GM23338 (cell line): ENCODE results near the gene SVIL.

Source experiments
- EZH2 ChIP-seq: fragments of 200-600 bp; sonication (generic); IDR thresholded peaks from one replicate; pipeline ENCODE4 v1.8.0; 2017; ENCODE audit warnings: antibody characterized with exemption, mild to moderate bottlenecking, low read depth; ENCODE audit not compliant: unreplicated experiment
- POLR2AphosphoS5 ChIP-seq: IDR thresholded peaks from 2 replicates; pipeline ENCODE4 v1.6.1; 2016; ENCODE audit warnings: antibody characterized with exemption, low read depth
- TF ChIP-seq, protein P1 (sequence below), 2 experiments: fragments of 200-600 bp in 1 of 2; sonication (generic) in 1 of 2; conservative IDR thresholded peaks; 2 replicates each; pipeline versions ENCODE4 v1.5.1 to v1.6.1; 2016 to 2017; ENCODE audit warnings: antibody characterized with exemption in 2 of 2, low read depth in 2 of 2, mild to moderate bottlenecking in 2 of 2, moderate library complexity in 1 of 2

DNA sequence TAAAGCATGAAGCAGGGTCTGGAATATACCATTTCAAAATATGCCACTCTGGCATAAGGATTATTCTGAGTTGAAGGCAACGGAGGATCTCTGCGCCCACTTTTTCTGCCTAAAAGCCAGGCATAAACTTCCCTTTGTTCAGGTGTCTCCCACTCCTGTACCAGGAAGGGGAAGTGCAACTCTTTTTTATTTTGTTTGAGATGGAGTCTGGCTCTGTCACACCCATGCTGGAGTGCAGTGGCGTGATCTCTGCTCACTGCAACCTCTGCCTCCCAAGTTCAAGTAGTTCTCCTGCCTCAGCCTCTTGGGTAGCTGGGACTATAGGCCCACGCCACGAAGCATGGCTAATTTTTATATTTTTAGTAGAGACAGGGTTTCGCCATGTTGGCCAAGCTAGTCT is 18.2 kb downstream of the SVIL start:
- TF ChIP-seq, protein P1, sequence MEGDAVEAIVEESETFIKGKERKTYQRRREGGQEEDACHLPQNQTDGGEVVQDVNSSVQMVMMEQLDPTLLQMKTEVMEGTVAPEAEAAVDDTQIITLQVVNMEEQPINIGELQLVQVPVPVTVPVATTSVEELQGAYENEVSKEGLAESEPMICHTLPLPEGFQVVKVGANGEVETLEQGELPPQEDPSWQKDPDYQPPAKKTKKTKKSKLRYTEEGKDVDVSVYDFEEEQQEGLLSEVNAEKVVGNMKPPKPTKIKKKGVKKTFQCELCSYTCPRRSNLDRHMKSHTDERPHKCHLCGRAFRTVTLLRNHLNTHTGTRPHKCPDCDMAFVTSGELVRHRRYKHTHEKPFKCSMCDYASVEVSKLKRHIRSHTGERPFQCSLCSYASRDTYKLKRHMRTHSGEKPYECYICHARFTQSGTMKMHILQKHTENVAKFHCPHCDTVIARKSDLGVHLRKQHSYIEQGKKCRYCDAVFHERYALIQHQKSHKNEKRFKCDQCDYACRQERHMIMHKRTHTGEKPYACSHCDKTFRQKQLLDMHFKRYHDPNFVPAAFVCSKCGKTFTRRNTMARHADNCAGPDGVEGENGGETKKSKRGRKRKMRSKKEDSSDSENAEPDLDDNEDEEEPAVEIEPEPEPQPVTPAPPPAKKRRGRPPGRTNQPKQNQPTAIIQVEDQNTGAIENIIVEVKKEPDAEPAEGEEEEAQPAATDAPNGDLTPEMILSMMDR (conservative IDR thresholded peaks at IDR 0.05; ENCODE audit: low read depth in 2 of 2), result no peak
- TF ChIP-seq POLR2AphosphoS5, result no peak
- no peak for TF ChIP-seq EZH2
